ENCODE data around the gene TICAM2. TPM values are rescaled to one million over a fixed set of nuclear protein-coding genes. Genes with fewer than 3 reads are reported as not detected.

The TICAM2 gene
- total RNA-seq, 1 experiment from 2014 or later: 0.24 TPM

GRCh38 chr5:115624994-115625393, 22.7 kb upstream of the TICAM2 start:
- H3K23me2 ChIP-seq (ENCODE audit: insufficient read length, low read depth, low read length, poor library complexity, severe bottlenecking): peaks cover 2% of the 10 kb centered on the region
- no CpG with 5 or more reads among the region's 3 CpGs for WGBS (ENCODE audit: extremely low coverage, insufficient read length, low lambda C conversion rate)

More at GRCh38 chr5:115624994-115625393, 22.7 kb upstream of the TICAM2 start:
- Mint-ChIP-seq H3K9me3 (no peaks in the 10 kb centered on the region; a peak in 1 of 5 replicates), H3K36me3 (ENCODE audit: insufficient read depth in 1 of 3, low read depth in 3 of 3) (peaks cover 0 to 7% (median 5%) of the 10 kb centered on the region in 3 experiments; a peak in 6 of 7 replicates), H3K4me3 (no peak overlapping the region), H3K4me1 (peaks cover 17 to 19% of the 10 kb centered on the region in 2 experiments), H3K27ac (no peak overlapping the region), H3K27me3 (ENCODE audit: low read depth) (no peaks in the 10 kb centered on the region)
- Histone ChIP-seq H3K79me2 (ENCODE audit: insufficient read depth, low read length) (peaks cover 24% of the 10 kb centered on the region; the same call in 1 of the 2 replicates), H2BK12ac (ENCODE audit: insufficient read length, low read depth, low read length) (no peak overlapping the region), H2AFZ (ENCODE audit: low read length) (no peak overlapping the region), H3T11ph (ENCODE audit: low read length) (no peak overlapping the region), H3K4ac (ENCODE audit: low read depth, low read length) (no peak overlapping the region), H4K91ac (ENCODE audit: insufficient read length, low read depth, low read length) (no peak overlapping the region), H3K4me1 (ENCODE audit: insufficient read depth, low read length) (no peaks in the 10 kb centered on the region; the same call in 1 of the 2 replicates), H3K4me2 (ENCODE audit: insufficient read depth, insufficient read length, low read length) (peak overlapping the region; percentile 82), H3K14ac (ENCODE audit: insufficient read depth, low read length) (no peak overlapping the region), H3K79me1 (ENCODE audit: insufficient read depth, low read depth, low read length, poor library complexity, severe bottlenecking) (peaks cover 10% of the 10 kb centered on the region), H2BK5ac (ENCODE audit: insufficient read length, low read length) (no peak overlapping the region), H3K9me3 (ENCODE audit: control insufficient read depth, low read depth, low read length) (no peaks in the 10 kb centered on the region), H3K18ac (ENCODE audit: insufficient read length, low read depth, low read length) (no peak overlapping the region), H2BK20ac (ENCODE audit: low read depth, low read length, poor library complexity, severe bottlenecking) (no peak overlapping the region), H2BK120ac (ENCODE audit: low read depth, low read length, poor library complexity, severe bottlenecking) (no peak overlapping the region), H4K5ac (ENCODE audit: insufficient read length, low read depth, low read length) (no peak overlapping the region), H4K8ac (replicated peaks; ENCODE audit: insufficient read length, low read depth, low read length) (no peak overlapping the region), H2AK5ac (ENCODE audit: insufficient read length, low read length) (no peak overlapping the region), H2BK15ac (ENCODE audit: low read depth, low read length) (no peak overlapping the region), H3K56ac (ENCODE audit: insufficient read length, low read depth, low read length) (no peak overlapping the region), H3K9ac (ENCODE audit: extremely low read depth, insufficient read length, low read length) (no peak overlapping the region), H3K27ac (ENCODE audit: insufficient read length, low read depth, low read length) (no peak overlapping the region), H4K20me1 (ENCODE audit: control insufficient read depth, insufficient read depth, insufficient read length) (no peaks in the 10 kb centered on the region), H3K27me3 (ENCODE audit: insufficient read depth, low read length) (no peaks in the 10 kb centered on the region), H3K23ac (ENCODE audit: insufficient read length, low read depth, low read length) (no peak overlapping the region)
- DNase-seq: no peak
- TF ChIP-seq CTCF (conservative IDR thresholded peaks at IDR 0.05): no peak

Measured in H9 (cell line).